Muscle layer of duodenum (tissue), 2 donors: ENCODE results near the gene EGLN1.
"Not testable (repeated sequence)": the region's sequence is repeated elsewhere in the genome, so short reads cannot be mapped to it uniquely, and the experiment has no call there.

Source experiments
- H3K27ac ChIP-seq: one replicate; pipeline ENCODE4 v1.7.0; 2013; ENCODE audit warnings: mild to moderate bottlenecking, low read length
- H3K27me3 ChIP-seq: one replicate; pipeline ENCODE4 v1.7.0; 2013; ENCODE audit warnings: low read depth, mild to moderate bottlenecking, control low read depth, low read length
- H3K36me3 ChIP-seq, 2 donors: one replicate each; pipeline ENCODE4 v1.7.0; 2013; ENCODE audit warnings: low read length in 2 of 2, control low read depth in 1 of 2, mild to moderate bottlenecking in 1 of 2; ENCODE audit not compliant: insufficient read depth in 2 of 2, control insufficient read depth in 1 of 2
- H3K4me1 ChIP-seq, 2 donors: one replicate each; pipeline ENCODE4 v1.7.0; 2013; ENCODE audit warnings: low read length in 2 of 2, mild to moderate bottlenecking in 2 of 2, control low read depth in 1 of 2, moderate library complexity in 1 of 2; ENCODE audit not compliant: insufficient read depth in 2 of 2, control insufficient read depth in 1 of 2
- H3K4me3 ChIP-seq, 2 donors: one replicate each; pipeline ENCODE4 v1.7.0; 2013; ENCODE audit warnings: low read length in 2 of 2, low read depth in 1 of 2, mild to moderate bottlenecking in 1 of 2
- H3K9me3 ChIP-seq, 2 donors: one replicate each; pipeline ENCODE4 v1.7.0; 2013; ENCODE audit warnings: low read length in 2 of 2, control low read depth in 1 of 2, mild to moderate bottlenecking in 1 of 2; ENCODE audit not compliant: control insufficient read depth in 1 of 2
- donor health status: healthy.

EGLN1 gene

DNA sequence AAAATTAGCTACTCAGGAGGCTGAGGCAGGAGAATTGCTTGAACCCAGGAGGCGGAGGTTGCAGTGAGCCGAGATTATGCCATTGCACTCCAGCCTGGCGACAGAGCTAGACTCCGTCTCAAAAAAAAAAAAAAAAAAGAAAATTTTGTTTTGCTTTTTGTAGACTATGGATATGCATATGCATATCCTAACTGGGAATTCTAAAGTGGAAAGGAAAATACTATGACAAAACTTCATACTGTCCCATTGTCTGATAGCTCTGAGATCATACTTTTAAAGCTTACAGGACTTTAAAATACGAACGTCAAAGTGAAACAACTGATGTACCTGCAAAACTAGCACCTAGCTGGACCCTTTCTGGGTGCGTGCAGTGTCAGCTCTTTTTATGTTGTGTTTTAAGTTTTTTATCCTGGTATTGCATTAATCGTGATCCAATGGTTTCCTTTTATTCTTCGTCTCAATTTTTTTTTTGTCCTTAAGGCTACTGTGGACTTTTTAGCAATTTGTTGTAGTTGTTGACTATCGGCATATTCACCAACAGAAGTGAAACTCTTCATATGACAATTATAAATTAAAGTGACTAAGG lies 64.8 kb downstream of the EGLN1 start:
- Histone ChIP-seq H3K27ac (no peak overlapping the region), H3K27me3 (no peaks in the 10 kb centered on the region), H3K4me1 (peaks cover 4 to 5% of the 10 kb centered on the region in 2 donors), H3K4me3 (no peak overlapping the region), H3K36me3 (peaks cover 4 to 11% of the 10 kb centered on the region in 2 donors), H3K9me3 (no peaks in the 10 kb centered on the region)

DNA sequence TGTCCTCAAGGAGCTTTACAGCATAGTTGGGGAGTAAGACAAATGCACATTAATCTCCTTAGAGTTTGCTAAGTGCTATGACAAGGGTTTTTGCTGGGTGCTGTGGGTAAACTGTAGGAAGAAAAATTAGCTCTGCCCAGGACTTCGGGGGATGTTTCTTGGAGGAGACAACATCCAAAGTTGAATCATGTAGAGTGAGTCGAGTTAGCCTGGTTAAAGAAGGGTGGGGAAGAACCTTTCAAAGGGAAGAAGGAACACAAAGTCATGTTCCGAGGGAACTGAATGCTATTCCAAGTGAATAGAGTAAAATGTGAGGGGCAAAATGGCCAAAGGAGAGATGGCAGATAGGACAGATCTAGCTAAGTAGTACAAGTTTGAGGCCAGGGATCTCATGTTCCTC lies 66.9 kb downstream of the EGLN1 start:
- Histone ChIP-seq H3K27ac (no peak overlapping the region), H3K4me1 (peaks cover 4 to 5% of the 10 kb centered on the region in 2 donors), H3K4me3 (no peak overlapping the region), H3K9me3 (no peaks in the 10 kb centered on the region), H3K36me3 (peaks cover 17 to 24% of the 10 kb centered on the region in 2 donors), H3K27me3 (no peaks in the 10 kb centered on the region)

DNA sequence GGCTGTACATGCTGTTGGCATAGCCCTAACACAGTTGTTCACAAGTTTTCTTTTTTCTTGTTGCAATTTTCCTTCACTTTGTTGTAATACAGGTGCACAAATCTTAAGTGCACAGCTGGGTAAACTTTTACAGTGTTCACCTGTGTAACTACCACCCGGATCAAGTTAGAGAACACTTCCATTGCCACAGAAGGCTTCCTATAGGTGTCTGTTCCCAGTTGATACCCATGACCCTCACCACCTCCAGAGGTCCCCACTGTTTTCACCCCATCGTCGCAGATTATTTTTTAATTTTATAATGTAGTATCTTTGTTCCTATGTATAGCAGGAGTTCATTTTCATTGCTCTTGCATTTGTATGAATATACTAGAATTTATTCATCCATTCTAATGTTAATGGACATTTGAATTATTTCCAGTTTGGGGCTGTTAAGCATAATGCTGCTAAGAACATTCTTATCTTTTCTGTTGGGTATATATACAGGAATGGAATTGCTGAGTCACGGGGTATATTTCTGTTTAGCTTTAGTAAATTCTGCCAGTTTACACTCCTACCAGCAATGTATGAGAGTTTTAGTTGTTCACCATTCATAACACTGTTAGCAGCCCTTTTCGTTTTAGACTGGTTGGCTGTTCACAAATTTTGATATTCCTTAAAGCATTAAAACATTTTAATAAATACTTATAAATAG lies 67.6 kb downstream of the EGLN1 start:
- Histone ChIP-seq H3K27ac (no peak overlapping the region), H3K9me3 (no peaks in the 10 kb centered on the region), H3K36me3 (peaks cover 22 to 30% of the 10 kb centered on the region in 2 donors), H3K27me3 (no peaks in the 10 kb centered on the region), H3K4me3 (no peak overlapping the region), H3K4me1 (peaks cover 4 to 5% of the 10 kb centered on the region in 2 donors)

DNA sequence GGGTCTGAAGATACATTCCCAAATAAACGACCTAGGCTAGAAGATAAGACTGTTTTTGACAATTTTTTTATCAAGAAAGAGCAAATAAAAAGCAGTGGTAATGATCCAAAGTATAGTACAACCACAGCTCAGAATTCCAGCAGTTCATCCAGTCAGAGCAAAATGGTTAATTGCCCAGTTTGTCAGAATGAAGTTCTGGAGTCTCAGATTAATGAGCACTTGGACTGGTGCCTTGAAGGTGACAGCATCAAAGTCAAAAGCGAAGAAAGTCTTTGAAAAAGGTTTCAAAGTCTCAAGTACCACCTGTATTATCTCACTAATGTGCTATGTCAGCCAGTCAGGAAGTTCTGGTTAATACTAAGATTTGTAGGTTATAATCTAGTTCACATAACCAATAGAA lies 69.0 kb downstream of the EGLN1 start:
- Histone ChIP-seq H3K27ac (no peak overlapping the region), H3K4me1 (peaks cover under 1 to 3% of the 10 kb centered on the region in 2 donors), H3K9me3 (no peaks in the 10 kb centered on the region), H3K4me3 (no peak overlapping the region), H3K36me3 (peaks cover 28 to 32% of the 10 kb centered on the region in 2 donors), H3K27me3 (no peaks in the 10 kb centered on the region)

DNA sequence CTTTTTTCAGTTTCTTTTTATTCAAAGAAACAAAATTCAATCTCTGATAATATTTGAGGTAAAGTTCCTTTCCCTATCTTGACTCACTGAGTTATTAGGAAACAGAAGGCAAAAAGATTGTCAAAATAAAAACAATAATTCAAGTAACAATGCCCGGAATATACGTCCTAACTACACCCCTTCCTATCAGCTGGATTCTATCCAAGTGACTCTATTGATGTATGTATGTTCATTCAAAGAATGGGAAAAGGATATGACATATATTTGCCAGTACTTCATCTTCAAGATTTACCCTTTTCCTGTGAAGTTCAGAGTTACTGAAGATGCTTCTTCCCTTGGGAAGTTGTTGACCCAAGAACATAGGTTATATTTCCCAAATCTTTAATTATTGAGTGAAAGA lies 70.3 kb downstream of the EGLN1 start:
- Histone ChIP-seq H3K27ac (no peak overlapping the region), H3K4me3 (no peak overlapping the region), H3K36me3 (peaks cover 33 to 37% of the 10 kb centered on the region in 2 donors), H3K4me1 (no peaks in the 10 kb centered on the region), H3K9me3 (no peaks in the 10 kb centered on the region), H3K27me3 (no peaks in the 10 kb centered on the region)

DNA sequence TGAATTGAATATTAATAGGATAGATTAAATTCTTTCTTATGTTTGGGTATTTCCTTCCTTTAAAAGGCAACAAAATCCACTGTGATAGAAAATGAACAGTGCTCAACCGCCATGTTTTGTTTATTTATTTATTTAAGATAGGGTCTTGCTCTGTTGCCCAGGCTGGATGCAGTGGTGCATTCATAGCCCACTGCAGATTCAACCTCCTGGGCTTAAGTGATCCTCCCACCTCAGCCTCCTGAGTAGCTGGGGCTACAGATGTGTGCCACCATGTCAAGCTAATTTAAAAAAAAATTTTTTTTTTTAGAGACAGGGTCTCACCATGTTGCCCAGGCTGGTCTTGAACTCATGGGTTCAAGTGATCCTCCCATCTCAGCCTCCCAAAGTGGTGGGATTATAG lies 73.2 kb downstream of the EGLN1 start:
- not testable (repeated sequence) for H3K4me3 ChIP-seq, H3K4me1 ChIP-seq, H3K27ac ChIP-seq, H3K27me3 ChIP-seq, H3K9me3 ChIP-seq
- H3K36me3 ChIP-seq, result peaks cover 41% of the 10 kb centered on the region in 2 donors

DNA sequence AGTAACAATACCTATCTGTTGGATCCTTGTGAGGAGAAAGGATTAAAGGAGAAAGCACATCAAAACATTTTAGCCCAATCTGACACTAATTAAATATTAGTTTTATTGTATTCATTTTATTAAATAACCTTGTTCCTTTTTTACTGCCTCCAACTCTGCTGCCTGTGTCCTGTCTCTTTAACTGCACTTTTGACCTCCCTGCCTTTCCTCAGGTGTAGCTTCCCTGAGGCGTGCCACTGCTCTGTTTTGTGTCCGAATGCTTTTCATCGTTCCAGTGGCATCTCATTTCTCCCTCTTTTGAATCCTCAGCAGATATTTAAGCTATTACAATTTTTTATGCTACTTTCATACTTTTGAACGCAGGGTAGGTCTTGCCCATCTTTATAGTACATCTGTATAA lies 73.6 kb downstream of the EGLN1 start:
- no peak overlapping the region for H3K4me3 ChIP-seq
- H3K4me1 ChIP-seq, result no peaks in the 10 kb centered on the region
- H3K9me3 ChIP-seq, result no peaks in the 10 kb centered on the region
- H3K27ac ChIP-seq, result no peak overlapping the region
- no peaks in the 10 kb centered on the region for H3K27me3 ChIP-seq
- H3K36me3 ChIP-seq, result peaks cover 41 to 45% of the 10 kb centered on the region in 2 donors

DNA sequence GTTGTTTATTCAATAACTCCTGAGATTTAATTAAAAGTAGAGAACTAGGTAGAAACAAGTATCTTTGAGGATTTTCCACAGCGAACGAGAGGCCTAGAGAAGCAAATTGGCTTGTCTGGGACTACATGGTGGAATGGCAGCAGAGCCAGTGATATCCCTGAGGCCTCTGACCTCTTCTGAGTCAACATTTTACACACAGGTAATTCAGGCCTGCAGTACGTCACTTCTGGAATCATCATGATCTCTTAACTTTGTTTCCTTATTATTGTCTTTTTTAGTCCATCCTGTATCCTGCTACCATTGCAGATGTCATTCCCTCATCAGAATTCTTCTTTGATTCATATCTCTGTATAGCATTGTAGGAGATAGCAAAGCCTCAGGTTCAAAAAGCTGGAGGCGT lies 74.1 kb downstream of the EGLN1 start:
- H3K27me3 ChIP-seq, result no peaks in the 10 kb centered on the region
- peaks cover 37 to 48% of the 10 kb centered on the region in 2 donors for H3K36me3 ChIP-seq
- H3K4me3 ChIP-seq, result no peak overlapping the region
- H3K27ac ChIP-seq, result no peak overlapping the region
- no peaks in the 10 kb centered on the region for H3K9me3 ChIP-seq
- H3K4me1 ChIP-seq, result no peaks in the 10 kb centered on the region

DNA sequence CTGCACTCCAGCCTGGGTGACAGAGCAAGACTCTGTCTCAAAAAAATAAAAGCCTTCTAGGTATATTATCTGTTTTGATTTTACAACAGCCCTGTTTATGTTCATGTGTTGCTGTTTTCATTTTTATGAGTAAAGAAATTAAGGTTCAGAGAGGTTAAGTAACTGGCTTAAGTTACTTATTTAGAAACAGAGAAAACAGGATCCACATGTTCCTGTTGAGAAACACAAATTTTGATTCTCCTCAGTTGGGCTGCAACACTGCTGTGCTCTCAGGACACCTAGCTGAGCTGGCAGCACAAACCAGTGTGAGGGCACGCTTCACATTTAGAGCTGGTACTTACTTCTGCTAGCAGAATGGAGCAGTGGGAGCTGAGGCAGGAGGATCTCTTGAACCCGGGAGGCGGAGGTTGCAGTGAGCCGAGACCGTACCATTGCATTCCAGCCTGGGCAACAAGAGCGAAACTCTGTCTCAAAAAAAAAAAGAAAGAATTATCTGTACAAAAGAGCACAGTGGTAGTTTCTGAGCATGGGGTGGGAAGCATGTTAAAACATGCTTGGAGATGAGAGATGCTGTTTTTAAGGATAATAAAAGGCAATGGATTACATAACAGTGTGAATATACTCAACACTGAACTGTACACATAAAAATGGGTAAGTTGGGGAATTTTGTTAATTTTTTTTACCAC lies 81.6 kb downstream of the EGLN1 start:
- Histone ChIP-seq H3K4me1 (peaks cover 20 to 34% of the 10 kb centered on the region in 2 donors), H3K27ac (no peak overlapping the region), H3K4me3 (no peak overlapping the region), H3K36me3 (peaks cover 2 to 21% of the 10 kb centered on the region in 2 donors), H3K9me3 (no peaks in the 10 kb centered on the region), H3K27me3 (no peaks in the 10 kb centered on the region)

DNA sequence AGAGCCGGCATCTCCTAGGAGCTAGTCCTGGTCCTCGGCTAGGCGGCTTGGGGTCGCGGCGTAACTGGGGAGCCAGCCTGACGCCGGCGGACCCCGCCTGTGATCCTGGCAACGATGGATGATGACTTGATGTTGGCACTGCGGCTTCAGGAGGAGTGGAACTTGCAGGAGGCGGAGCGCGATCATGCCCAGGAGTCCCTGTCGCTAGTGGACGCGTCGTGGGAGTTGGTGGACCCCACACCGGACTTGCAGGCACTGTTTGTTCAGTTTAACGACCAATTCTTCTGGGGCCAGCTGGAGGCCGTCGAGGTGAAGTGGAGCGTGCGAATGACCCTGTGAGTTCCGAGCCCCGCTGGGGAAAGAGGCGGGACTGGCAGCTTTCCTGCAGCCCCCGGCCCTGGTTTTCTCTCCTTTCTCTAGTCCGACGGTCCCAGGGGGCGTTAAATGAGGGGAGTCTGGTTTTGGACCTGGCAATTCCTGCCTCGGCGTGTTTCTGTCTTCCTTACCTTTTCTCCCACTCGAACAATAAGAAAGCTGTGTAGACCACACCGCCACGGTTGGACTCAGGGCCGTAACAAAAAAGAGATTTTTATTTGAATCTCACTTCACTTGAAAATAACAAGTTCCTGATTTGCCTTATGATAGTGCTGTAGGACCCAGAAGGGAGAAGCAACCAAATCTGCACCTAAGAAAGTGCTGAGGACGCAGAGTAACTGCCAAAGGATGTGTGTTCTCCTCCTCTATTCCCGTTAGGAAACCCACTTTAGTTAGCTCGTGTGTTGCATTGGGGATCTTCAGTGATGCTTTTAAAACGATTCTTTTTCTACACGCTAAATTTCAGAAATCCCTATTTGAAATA lies 83.6 kb downstream of the EGLN1 start, which contains the start of gene SPRTN:
TSS of gene SPRTN (plus strand) at position 24 of the 859 bp plus-strand sequence. CDS start at position 115, 91 bp downstream.
- Histone ChIP-seq H3K27me3 (no peaks in the 10 kb centered on the region), H3K36me3 (peaks cover 0 to 11% of the 10 kb centered on the region in 2 donors), H3K9me3 (no peaks in the 10 kb centered on the region), H3K4me1 (peaks cover 33 to 52% of the 10 kb centered on the region in 2 donors), H3K4me3 (peak within 1 kb of the TSS; percentile 84 to 96), H3K27ac (peak within 1 kb of the TSS; percentile 99)
